A549 (cell line): Measurements from ENCODE around the gene ATP9A.

ENCODE experiments used
- CBX2 ChIP-seq: fragments of 200-600 bp; sonication (generic); IDR thresholded peaks from 2 replicates; pipeline ENCODE4 v1.6.1; 2016; ENCODE audit warnings: low read depth, mild to moderate bottlenecking, borderline replicate concordance
- CTCF ChIP-seq: fragments of >200 bp; sonication (Bioruptor Twin); formaldehyde crosslinking; IDR thresholded peaks from 3 replicates; pipeline ENCODE4 v1.5.1; 2016
- EP300 ChIP-seq, 2 experiments: fragments of >200 bp; sonication (Bioruptor Twin); formaldehyde crosslinking; IDR thresholded peaks; 2 replicates in 1 of 2; 3 replicates in 1 of 2; pipeline ENCODE4 v1.6.1; 2016 to 2017
- ESRRA ChIP-seq: fragments of 150-350 bp; IDR thresholded peaks from 2 replicates; pipeline ENCODE4 v1.6.1; 2014; ENCODE audit warnings: mild to moderate bottlenecking, low read length, borderline replicate concordance
- MAFK ChIP-seq: fragments of 450-650 bp; IDR thresholded peaks from 2 replicates; pipeline ENCODE4 v1.6.1; 2014; ENCODE audit not compliant: partially characterized antibody
- MAZ ChIP-seq: fragments of 150-350 bp; IDR thresholded peaks from 2 replicates; pipeline ENCODE4 v1.6.1; 2014; ENCODE audit warnings: antibody characterized with exemption, low read depth, low read length, borderline replicate concordance
- NFE2L2 ChIP-seq: fragments of 150-350 bp; conservative IDR thresholded peaks from 2 replicates; pipeline ENCODE4 v1.6.1; 2014; ENCODE audit warnings: low read length
- POLR2AphosphoS2 ChIP-seq: conservative IDR thresholded peaks from 2 replicates; pipeline ENCODE4 v1.6.1; 2012; ENCODE audit warnings: low read length, improper control_type of control experiment, inconsistent platforms
- RAD21 ChIP-seq, 2 experiments: fragments of >200 bp in 1 of 2; sonication (Bioruptor Twin) in 1 of 2; formaldehyde crosslinking in 1 of 2; IDR thresholded peaks in 1 of 2; conservative IDR thresholded peaks in 1 of 2; 2 replicates in 1 of 2; 3 replicates in 1 of 2; pipeline ENCODE4 v1.6.1; 2012 to 2018; ENCODE audit warnings: inconsistent platforms in 1 of 2
- REST ChIP-seq: fragments of 200-600 bp; sonication (generic); IDR thresholded peaks from 2 replicates; pipeline ENCODE4 v1.6.1; 2016; ENCODE audit warnings: antibody characterized with exemption, mild to moderate bottlenecking, moderate library complexity
- SMC3 ChIP-seq: fragments of >200 bp; sonication (Bioruptor Twin); formaldehyde crosslinking; IDR thresholded peaks from 3 replicates; pipeline ENCODE4 v1.6.1; 2018; ENCODE audit warnings: inconsistent platforms
- ZFP36 ChIP-seq: fragments of 450-650 bp; IDR thresholded peaks from 2 replicates; pipeline ENCODE4 v1.6.1; 2014; ENCODE audit warnings: borderline replicate concordance; ENCODE audit not compliant: partially characterized antibody

- TF ChIP-seq CTCF (no peak), CBX2 (no peak), RAD21 (conservative IDR thresholded peaks at IDR 0.05 in 1 of 2, IDR thresholded peaks at IDR 0.05 in 1 of 2) (no peak), ESRRA (no peak), MAZ (no peak), REST (no peak), EP300 (IDR thresholded peaks at IDR 0.05) (no peak), MAFK (no peak), ZFP36 (no peak), SMC3 (no peak), POLR2AphosphoS2 (no peak), NFE2L2 (no peak)
These were observed 143.1 kb downstream of the ATP9A start for GRCh38 chr20:51625105-51625504.
